ENCODE measurements around the gene VHLL. TPM values are rescaled to one million over a fixed set of nuclear protein-coding genes. Genes with fewer than 3 reads are reported as not detected.
A peak's percentile ranks its signal among the peaks of the same experiment; 100 is the strongest.

The VHLL gene
- total RNA-seq, 2 donors from 2014 or later = not detected

DNA sequence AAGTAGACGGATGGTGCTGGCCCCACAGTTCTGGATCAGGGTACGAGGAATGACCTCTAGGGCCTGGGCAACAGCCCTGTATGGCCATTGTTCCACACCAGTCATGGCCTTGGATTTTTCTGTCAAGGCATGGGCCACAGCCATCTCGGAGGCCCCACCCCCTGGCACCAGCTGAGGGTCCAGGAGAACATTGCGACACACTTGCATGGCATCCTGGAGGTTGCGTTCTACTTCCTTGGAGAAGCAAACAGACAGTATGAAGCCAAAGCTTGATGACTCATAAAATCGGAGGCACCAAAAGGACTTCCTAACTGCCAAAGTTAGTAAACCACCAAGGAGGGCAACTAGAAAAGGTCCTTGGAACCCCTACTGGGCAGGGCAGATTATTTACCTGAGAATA lies 11.9 kb upstream of the VHLL start:
- TF ChIP-seq POLR2A (IDR thresholded peaks at IDR 0.05) (no peak), CTCF (IDR thresholded peaks at IDR 0.05) (no peak)
- intact Hi-C loops (cut with DNase I) = no loop called here

GRCh38 chr1:156308078-156308477 lies 9.0 kb upstream of the VHLL start:
- no peaks in the 10 kb centered on the region for H3K9me3 ChIP-seq
- no peak for DNase-seq
- ATAC-seq = no peak
- H3K4me3 ChIP-seq = no peak overlapping the region
- H3K36me3 ChIP-seq (replicated peaks in 1 of 2; ENCODE audit: insufficient read depth in 1 of 2, low read depth in 2 of 2) = peaks cover 19 to 41% of the 10 kb centered on the region in 2 donors
- H3K27me3 ChIP-seq = no peaks in the 10 kb centered on the region
- no peaks in the 10 kb centered on the region for H3K4me1 ChIP-seq
- intact Hi-C loops (cut with DNase I) = no loop called here
- no peak overlapping the region for H3K27ac ChIP-seq
- TF ChIP-seq CTCF (IDR thresholded peaks at IDR 0.05) (no peak), POLR2A (IDR thresholded peaks at IDR 0.05) (no peak)

More for the DNA sequence above, 11.9 kb upstream of the VHLL start:
- Histone ChIP-seq H3K4me3 (no peak overlapping the region), H3K27ac (no peak overlapping the region), H3K27me3 (no peaks in the 10 kb centered on the region), H3K36me3 (replicated peaks in 1 of 2; ENCODE audit: insufficient read depth in 1 of 2, low read depth in 2 of 2) (peaks cover 19 to 57% of the 10 kb centered on the region in 2 donors), H3K4me1 (no peaks in the 10 kb centered on the region), H3K9me3 (no peaks in the 10 kb centered on the region)
- DNase-seq (peak in 1 of 4 donors; percentile 23), ATAC-seq (no peak)
- whole genome bisulfite sequencing, 2 donors = 84 to 85% methylated on average over 4 to 6 of the region's 6 CpGs

DNA sequence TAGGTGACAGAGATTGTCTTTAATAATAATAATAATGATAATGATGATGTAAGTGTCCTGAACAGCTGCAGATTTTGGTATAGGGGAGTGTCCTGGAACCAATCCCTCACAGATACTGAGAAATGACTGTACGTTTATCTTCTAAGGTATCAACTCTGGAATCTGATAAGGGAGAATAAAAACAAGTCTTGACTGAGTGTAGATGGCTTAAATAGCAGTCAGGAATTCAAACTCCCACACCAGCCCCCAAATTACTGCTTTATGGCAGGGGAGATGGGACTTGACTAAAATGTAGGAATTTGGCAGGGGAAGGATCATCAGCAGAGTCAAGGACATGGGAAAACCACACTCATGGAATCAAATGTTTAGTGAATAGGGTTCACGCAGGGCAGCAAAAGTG lies 6.1 kb upstream of the VHLL start:
- Histone ChIP-seq H3K4me1 (no peaks in the 10 kb centered on the region), H3K4me3 (no peak overlapping the region), H3K27me3 (no peaks in the 10 kb centered on the region), H3K36me3 (replicated peaks in 1 of 2; ENCODE audit: insufficient read depth in 1 of 2, low read depth in 2 of 2) (peaks cover 11 to 20% of the 10 kb centered on the region in 2 donors), H3K27ac (no peak overlapping the region), H3K9me3 (no peaks in the 10 kb centered on the region)
- intact Hi-C loops (cut with DNase I) = no loop called here
- 65 to 66% methylated on average over 2 of the region's 2 CpGs for WGBS, 2 donors
- TF ChIP-seq POLR2A (IDR thresholded peaks at IDR 0.05) (no peak), CTCF (IDR thresholded peaks at IDR 0.05) (no peak)
- no peak for ATAC-seq
- no peak for DNase-seq

DNA sequence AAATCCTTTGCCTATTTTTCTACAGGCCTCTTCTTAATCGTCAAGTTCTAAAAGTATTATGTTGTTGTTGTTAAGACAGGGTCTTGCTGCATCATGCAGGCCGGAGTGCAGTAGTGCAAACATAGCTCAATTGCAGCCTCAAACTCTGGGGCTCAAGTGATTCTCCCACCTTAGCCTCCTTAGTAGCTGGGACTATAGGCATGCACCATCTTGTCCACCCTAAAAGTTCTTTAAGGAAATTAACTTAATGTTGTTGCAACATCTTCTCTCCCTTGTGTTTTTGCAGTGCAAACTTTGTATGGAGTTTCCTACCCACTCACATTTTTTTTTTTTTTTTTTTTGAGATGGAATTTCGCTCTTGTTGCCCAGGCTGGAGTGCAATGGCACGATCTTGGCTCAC lies 4.1 kb upstream of the VHLL start:
- no peaks in the 10 kb centered on the region for H3K9me3 ChIP-seq
- H3K36me3 ChIP-seq (replicated peaks in 1 of 2; ENCODE audit: insufficient read depth in 1 of 2, low read depth in 2 of 2) = peaks cover 0 to 6% of the 10 kb centered on the region in 2 donors
- H3K27me3 ChIP-seq = no peaks in the 10 kb centered on the region
- no peak for TF ChIP-seq CTCF (IDR thresholded peaks at IDR 0.05)
- TF ChIP-seq POLR2A (IDR thresholded peaks at IDR 0.05) = no peak
- ATAC-seq (no peak), DNase-seq (no peak)
- H3K4me3 ChIP-seq = no peak overlapping the region
- no peaks in the 10 kb centered on the region for H3K4me1 ChIP-seq
- WGBS, 2 donors = 95 to 96% methylated on average over 4 of the region's 4 CpGs
- no peak overlapping the region for H3K27ac ChIP-seq
- intact Hi-C loops (cut with DNase I) = no loop called here

GRCh38 chr1:156295391-156295947 lies 3.6 kb downstream of the VHLL start, which contains the start of gene GLMP:
GLMP (minus strand) TSS chr1:156295679; CDS start chr1:156295645, 34 bp downstream.
- peak within 1 kb of the TSS; percentile 65 to 76 for H3K4me3 ChIP-seq
- DNase-seq (peak; percentile 70 to 83 (median 72)), ATAC-seq (peak; percentile 66)
- H3K9me3 ChIP-seq = no peaks in the 10 kb centered on the region
- H3K27ac ChIP-seq = peak within 1 kb of the TSS in 3 of 4 donors; percentile 35 to 52 (median 36)
- intact Hi-C loops (cut with DNase I) = no loop called here
- H3K36me3 ChIP-seq (replicated peaks in 1 of 2; ENCODE audit: insufficient read depth in 1 of 2, low read depth in 2 of 2) = no peaks in the 10 kb centered on the region
- H3K4me1 ChIP-seq = peaks cover 28% of the 10 kb centered on the region
- TF ChIP-seq CTCF (IDR thresholded peaks at IDR 0.05) (no peak), POLR2A (IDR thresholded peaks at IDR 0.05) (peak in 2 of 3 donors; percentile 30 to 41)
- 0 to 1% methylated on average over 16 to 17 of the region's 17 CpGs for WGBS, 2 donors
- no peaks in the 10 kb centered on the region for H3K27me3 ChIP-seq

Data from body of pancreas (tissue), 4 donors.